ENCODE measurements around the gene MLEC. TPM values are rescaled to one million over a fixed set of nuclear protein-coding genes. Genes with fewer than 3 reads are reported as not detected.
A peak's percentile ranks its signal among the peaks of the same experiment; 100 is the strongest.

The MLEC gene
- total and polyA plus RNA-seq, 2 of the 13 experiments (the other 11 are each of a cell fraction or from before 2014, with no cell fraction given): 49.8 to 156 TPM

GRCh38 chr12:120692524-120693033 is 5.6 kb downstream of the MLEC start (continued):
- TF ChIP-seq TFE3 (CRISPR knock-in tag; IDR thresholded peaks at IDR 0.05) (peak; percentile 85), THAP7 (CRISPR knock-in tag; IDR thresholded peaks at IDR 0.05) (no peak), SMARCE1 (IDR thresholded peaks at IDR 0.05; ENCODE audit: borderline replicate concordance) (no peak), ZNF687 (CRISPR knock-in tag; IDR thresholded peaks at IDR 0.05) (no peak), ARID5B (CRISPR knock-in tag; IDR thresholded peaks at IDR 0.05) (peak; percentile 81), TOE1 (CRISPR knock-in tag; IDR thresholded peaks at IDR 0.05) (no peak), MLXIP (CRISPR knock-in tag; IDR thresholded peaks at IDR 0.05; ENCODE audit: borderline replicate concordance) (no peak), ZC3H4 (CRISPR knock-in tag; IDR thresholded peaks at IDR 0.05; ENCODE audit: borderline replicate concordance) (no peak), DBP (CRISPR knock-in tag; IDR thresholded peaks at IDR 0.05; ENCODE audit: not compliant biosample characterization) (no peak), ZNF224 (CRISPR knock-in tag; IDR thresholded peaks at IDR 0.05) (no peak)
